GM18508 (cell line): ENCODE results near the gene VDAC1.

ENCODE experiments used
- ATAC-seq: cut with Tn5 transposase; IDR thresholded peaks from one replicate; pipeline ENCODE4 v1.9.1; 2021; ENCODE audit warnings: moderate number of reproducible peaks; ENCODE audit not compliant: insufficient read depth, unreplicated experiment

Gene VDAC1

GRCh38 chr5:133930813-133931090, 74.0 kb downstream of the VDAC1 start:
- ATAC-seq = no peak

DNA sequence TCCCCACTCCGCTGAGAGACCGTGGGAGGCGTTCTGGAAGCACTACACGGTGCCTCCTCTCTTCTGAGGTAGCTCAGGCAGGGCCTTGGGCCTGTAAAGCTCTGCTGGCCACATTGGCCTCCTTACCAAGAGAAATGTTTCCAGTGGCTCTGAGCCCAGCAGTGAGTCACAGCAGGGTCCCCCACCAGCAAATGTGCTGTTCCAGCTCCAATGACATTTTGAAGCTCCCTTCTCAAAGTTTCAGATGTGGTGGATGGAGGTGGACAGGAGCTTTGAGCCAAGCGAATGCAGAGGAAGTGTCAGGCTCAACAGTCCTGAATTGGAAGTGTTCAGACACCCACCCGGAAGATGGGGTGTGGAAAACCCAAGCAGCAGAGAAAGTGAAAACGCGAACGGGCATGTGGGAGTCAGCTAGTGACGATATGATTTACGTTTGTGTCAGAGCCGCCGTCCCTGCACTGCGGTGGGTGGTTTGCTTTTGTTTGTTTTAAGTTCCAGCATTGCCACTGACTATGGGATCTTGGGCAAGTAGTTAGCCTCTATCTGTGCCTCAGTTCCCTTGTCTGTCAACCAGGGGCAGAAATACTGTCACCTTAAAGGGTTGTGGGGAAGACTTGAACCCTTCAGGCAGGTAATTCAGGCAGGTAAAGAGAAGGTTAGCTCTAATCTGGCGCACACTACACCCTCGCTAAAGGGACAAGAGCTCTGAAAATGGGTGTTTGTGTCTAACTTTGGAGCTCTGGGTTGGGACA, 74.5 kb downstream of the VDAC1 start:
- no peak for ATAC-seq

- no peak for ATAC-seq
Measured at GRCh38 chr5:133928587-133929393, 76.0 kb downstream of the VDAC1 start.

GRCh38 chr5:133927300-133928180, 77.2 kb downstream of the VDAC1 start:
- ATAC-seq = no peak

- ATAC-seq = no peak
Measured at GRCh38 chr5:133926489-133927299, 78.1 kb downstream of the VDAC1 start.

DNA sequence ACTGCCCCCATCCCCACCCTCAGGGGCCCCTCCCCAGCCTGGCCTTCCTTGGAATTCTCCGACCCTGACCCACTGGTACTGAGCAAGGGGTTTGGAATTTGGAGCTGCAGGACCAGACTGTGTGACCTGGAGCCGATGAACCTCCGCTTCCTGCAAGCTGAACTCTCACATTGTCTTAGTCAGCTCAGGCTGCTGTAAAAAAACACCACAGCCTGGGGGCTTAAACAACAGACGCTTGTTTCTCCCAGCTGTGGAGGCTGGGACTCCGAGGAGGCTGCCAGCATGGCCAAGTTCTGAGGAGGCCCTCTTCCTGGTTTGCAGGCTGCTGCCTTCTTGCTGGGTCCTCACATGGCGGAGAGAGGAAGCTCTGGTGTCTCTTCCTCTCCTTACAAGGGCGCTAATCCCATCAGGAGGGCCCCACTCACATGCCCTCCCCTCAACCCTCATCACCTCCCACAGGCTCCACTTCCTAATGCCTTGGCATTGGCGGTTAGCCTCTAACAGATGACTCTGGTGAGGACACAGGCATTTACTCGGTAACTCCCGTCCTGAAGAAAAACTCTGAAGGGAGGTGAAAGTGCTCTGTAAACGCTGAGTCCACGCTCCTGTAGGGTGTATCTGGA, 78.8 kb downstream of the VDAC1 start:
- ATAC-seq = no peak

DNA sequence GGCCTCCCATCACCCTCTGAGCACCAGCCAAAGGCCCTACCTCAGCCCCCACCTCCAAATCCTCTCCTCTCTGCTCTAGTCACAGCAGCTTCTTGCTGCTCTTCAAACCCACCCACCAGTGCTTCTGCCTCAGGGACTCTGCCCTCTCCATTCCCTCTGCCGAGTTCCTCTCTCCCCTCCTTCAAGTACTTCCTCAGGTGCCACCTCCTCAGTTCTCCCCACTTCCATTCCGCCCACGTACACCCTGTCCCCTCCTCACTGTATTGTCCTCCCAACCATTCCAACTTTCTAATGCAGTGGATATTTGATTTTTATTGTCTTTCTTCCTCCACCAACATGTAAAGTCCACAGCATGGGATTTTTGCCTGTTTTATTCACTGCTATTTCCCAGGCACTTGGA, 79.5 kb downstream of the VDAC1 start:
- no peak for ATAC-seq

DNA sequence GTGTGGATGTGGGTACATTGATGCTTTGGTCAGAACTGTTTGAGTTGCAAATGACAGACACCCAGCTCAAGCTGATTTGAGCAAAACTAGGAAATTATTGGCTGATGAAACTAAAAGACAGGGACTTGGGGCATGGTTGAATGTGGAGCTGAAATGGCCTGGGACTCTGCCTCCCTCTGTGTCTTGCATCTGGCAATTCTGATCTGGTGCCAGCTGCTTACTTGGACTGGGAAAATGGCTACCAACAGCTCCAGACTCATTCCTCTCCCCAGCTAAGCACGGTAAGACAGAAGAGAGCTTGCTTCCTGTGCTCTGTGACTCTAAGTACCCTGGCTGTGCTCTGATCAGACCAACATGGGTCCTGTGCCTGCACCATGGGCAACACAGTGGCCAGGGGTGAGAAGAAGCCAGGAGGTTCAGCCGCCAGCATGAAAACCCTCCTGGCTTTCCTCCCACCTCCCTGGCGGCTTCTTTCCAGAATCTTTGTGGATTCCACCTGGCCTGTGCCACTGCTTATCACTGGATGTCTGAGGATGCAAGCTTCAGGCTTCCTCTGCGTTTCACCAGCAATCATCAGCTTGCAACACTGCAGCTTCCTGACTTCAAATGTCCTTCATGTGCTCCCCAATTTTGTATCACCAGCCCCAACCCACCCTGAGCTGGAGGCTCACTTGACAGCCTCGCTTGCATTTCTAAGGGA, 80.4 kb downstream of the VDAC1 start:
- ATAC-seq = no peak

DNA sequence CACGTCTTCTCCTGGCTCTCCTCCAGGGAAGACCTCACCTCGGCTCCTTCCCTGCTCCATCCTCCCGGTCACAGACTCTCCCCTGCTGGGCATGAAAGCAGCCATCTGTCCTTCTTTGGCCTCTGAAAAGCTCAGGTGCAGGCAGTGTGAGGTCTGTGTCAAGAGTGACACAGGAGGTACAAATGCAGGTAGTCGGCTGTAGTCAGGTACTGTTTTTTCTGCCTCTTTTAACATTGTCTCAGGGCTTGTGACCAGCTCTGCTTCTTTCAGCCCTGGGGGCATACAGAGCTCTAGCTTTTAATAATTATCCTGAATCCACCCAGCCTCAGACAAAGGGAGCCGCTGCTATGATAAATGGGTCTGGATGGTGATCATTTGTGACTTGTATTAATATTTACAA, 82.8 kb downstream of the VDAC1 start:
- ATAC-seq = no peak
